NCI-H1105 treated with DMSO at 0.1 percent for 48 hours (cell line): ENCODE measurements around the gene SOHLH2.

Experiments used
- DNase-seq: peaks from one replicate; lab custom pipeline; 2025; lab: John Stamatoyannopoulos, UW

The SOHLH2 gene

DNA sequence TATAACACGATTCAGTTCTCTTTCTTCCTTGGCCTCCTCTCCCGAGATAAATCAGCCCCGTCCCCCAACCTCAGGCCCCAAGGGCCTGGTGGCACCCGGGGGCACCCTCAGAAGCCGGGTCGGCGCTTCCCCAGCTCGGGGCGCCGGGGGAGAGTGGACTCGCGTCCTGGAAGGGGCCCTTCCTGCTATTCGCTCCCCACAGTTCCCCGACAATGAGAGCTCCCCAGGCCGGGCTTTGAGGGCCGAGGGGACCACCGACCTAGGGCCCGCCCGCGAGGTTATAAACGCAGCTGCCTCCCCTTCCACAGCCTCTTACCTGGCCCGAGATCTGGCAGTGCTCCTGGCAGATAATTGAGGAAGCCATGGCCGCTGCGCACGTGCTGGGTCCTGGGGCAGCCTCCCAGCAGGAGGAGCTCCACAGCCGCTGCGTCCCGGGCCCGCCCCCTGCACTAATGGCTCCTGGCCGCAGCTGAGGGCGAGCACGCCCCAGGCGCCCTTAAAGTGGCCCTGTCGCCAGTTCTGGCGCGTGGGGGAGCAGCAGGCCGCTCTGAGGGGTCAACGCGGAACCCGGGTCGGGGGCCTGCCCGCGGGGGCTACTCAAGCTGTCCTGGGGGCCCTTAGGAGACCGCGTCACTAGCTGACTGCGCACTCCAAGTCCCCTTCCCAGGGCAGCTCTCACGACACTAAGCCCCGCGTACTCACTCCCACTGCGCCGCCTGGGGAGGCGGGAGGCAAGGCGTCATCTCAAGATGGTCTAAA, at the start of gene SOHLH2:
Gene SOHLH2, minus strand, starts transcription at position 394 of the 759 bp plus-strand sequence. Its CDS starts 30 bp downstream, at position 364.
- DNase-seq, result no peak

DNA sequence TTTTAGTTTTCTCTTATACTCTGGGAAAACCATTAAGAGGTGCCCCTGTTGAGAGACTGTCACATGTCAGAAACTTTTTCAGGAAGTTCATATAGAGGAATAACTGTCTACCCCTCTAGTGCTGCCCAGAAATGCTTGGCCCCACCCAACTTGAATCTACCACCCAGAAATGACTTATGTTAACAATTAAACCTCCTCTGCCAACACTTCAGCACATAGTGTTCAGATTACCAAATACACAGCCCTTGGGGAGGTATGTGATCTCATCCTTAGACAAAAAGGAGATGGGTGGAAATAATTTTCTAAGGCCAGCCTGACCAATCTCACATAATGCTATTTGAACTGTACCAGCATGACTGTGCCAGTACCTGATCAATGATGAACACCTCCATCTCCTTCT, 47.6 kb upstream of the SOHLH2 start:
- DNase-seq, result no peak

DNA sequence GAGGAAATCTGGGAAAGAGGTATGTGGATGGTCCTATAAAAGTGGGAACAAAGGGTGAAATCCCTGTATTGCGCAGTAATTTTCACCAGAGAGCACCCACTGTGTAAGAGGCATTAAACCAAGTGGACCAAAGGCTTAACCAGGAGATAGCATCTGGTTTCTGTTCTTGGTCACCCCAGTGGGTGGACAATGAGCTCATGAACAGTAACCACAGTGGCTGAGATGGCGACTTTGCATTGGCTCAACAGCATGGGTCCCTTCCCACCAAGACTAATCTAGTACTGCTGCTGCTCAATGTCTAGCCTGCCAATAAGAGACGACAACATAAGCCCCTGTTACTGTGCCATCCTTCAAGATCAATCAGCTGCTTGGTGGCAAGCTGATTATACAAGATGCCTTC, 46.7 kb upstream of the SOHLH2 start:
- DNase-seq, result no peak

GRCh38 chr13:36259361-36260137, 45.2 kb upstream of the SOHLH2 start:
- no peak for DNase-seq

GRCh38 chr13:36258831-36259230, 44.5 kb upstream of the SOHLH2 start:
- no peak for DNase-seq

GRCh38 chr13:36251526-36251925, 37.2 kb upstream of the SOHLH2 start:
- no peak for DNase-seq

GRCh38 chr13:36251017-36251416, 36.7 kb upstream of the SOHLH2 start:
- DNase-seq, result no peak

GRCh38 chr13:36248700-36249099, 34.3 kb upstream of the SOHLH2 start:
- no peak for DNase-seq

DNA sequence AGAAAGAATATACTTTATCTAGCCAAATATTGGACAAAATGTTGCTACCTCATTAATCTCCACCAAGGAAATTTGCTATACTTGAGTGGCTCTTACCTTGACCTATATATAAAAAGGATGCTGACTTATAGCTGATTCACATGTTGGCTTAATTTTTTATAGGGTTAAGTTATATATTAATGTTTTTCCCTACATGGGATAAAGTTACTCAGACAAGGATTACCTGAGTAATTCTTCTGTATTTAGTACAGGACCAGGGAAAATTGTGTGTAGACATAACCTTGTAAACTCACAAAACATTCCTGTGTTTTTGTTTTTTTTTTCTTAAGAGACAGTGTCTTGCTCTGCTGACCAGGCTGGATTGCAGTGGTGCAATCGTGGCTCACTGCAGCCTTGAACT, 30.6 kb upstream of the SOHLH2 start:
- no peak for DNase-seq

DNA sequence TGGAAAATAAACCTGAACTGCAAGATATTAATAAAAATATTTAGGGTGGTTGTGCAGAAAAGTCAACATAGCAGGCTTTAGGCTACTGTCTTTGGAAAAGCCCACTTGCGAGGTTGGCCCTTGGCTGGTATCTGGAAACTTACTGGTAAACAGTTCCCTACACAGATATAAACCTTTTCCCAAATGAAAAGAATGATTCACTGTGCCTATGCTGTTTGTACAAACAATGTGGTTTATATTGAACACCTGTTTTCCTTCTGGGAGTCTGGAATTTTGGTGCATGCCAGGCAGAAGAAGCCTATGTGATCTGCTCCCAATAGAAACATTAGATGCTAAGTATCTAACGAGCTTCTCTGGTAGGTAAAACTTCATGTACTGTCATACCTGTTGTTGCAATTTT, 29.7 kb upstream of the SOHLH2 start:
- DNase-seq, result no peak

GRCh38 chr13:36242761-36243160, 28.4 kb upstream of the SOHLH2 start:
- no peak for DNase-seq

DNA sequence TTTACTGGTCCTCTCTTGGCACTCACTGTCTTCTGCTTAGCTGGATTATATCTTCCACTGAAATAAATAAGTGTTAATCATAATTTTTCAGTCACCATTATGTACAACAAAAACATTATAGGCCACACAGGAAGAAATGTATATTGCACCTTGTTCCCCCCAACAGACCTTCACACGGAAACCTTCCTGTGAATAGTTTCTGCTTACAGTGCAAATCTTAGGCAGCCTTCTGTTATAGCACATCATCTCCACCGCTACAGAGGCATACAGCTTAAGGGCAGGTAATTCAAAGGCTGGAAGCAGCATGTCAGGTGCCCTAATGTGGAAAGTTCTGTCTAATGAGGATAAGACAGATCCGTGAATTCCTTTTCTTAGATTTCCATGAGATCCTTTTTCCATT, 16.9 kb upstream of the SOHLH2 start:
- no peak for DNase-seq

DNA sequence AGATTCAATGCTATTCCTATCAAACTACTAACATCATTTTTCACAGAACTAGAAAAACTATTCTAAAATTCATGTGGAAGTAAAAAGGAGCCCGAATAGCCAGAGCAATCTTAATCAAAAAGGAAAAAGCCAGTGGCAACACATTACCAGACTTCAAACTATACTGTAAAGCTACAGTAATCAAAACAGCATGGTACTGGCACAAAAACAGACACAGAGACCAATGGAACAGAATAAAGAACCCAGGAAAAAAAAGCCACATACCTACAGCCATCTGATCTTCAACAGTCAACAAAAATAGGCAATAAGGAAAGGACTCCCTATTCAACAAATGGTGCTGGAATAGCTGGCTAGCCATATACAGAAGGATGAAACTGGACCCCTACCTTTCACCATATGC, 10.4 kb upstream of the SOHLH2 start:
- no peak for DNase-seq

DNA sequence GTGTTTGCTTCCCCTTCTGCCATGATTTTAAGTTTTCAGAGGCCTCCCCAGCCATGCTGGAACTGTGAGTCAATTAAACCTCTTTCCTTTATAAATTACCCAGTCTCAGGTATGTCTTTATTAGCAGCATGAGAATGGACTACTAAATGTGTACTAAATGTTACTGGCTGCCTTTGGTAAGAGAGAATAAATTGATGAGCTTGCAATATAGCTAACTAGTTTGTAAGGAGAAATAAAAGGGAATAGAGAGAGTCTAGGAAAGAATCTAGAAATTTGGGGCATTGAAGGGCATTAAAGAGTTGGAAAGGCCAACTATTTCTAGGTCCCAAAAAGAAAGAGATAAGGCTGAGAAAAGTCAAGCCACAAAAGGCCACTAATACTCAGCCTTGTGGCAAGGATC, 5.5 kb upstream of the SOHLH2 start:
- DNase-seq, result no peak

DNA sequence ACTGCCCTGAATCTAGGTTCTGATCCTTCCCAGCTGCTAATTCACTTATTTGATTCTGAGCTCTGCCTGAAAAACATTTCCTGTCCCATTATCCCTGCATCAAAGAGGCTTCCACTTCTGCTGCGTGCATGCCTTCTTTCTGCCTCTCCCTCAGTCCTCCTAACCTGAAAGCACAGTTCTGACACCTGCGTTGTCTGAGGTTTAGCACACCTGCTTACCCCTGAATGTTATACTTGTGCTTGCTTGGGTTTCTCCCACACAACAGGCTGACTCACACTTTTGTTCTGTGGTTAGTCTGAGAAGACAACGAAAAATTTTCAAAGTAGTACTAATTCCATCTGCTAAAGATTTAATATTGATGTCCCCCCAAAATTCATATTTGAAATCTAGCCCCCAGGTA, 3.1 kb upstream of the SOHLH2 start:
- DNase-seq, result no peak

GRCh38 chr13:36212789-36213188, 1.6 kb downstream of the SOHLH2 start:
- no peak for DNase-seq

GRCh38 chr13:36211567-36211966, 2.8 kb downstream of the SOHLH2 start:
- no peak for DNase-seq

GRCh38 chr13:36210738-36211137, 3.6 kb downstream of the SOHLH2 start:
- DNase-seq, result no peak

DNA sequence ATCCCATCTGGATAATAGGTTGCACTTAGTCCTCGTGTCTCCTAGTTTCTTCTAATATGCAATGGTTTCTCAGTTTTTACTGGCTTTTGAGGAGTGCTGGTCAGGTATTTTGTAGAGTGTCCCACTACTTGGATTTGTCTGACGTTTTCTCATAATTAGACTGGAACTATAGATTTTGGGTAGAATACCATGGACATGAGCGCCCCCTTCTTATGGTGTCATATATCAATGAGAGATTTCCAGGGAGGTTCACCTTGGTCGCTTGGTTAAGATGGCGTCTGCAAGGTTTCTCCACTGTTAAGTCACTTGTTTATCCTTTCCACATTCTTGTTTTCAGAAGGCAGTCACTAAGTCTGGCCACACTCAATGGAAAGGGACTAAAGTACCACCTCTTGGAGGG, 6.7 kb downstream of the SOHLH2 start:
- no peak for DNase-seq

DNA sequence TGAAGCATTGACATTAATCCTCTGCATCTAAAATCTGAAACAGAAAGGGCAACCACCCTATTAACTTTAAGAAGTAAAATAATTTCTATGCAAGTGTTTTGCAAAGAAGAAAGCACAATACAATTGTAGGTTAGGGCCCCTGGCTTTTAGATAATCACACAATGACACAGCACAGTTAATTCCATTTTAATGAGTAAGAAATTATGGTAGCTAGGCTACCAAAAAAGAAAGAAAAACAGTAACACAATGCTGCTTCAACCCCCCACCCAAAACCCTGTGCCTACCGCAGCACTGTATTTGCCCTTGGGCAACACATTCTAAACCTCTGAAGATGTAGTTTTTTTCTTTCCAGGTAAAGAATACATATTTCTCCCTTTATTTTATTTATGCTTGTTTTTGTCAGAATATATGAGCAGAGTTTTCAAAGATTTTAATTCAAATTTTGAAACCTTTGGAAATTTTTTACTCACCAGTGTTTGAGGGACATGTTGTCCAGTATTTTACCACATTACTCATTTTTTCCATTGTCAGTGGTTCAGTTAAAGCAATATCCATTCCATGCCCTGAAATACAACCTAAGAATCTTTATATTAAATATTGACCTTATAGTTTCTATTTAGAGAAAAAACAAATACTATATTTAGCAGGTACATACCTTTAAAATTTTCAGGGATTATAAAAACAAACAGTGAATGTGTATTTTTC, 21.1 kb downstream of the SOHLH2 start:
- DNase-seq, result no peak

GRCh38 chr13:36192166-36192565, 22.2 kb downstream of the SOHLH2 start:
- DNase-seq, result no peak

- DNase-seq, result no peak
Observed at GRCh38 chr13:36190771-36191170, 23.6 kb downstream of the SOHLH2 start.

GRCh38 chr13:36188441-36188840, 25.9 kb downstream of the SOHLH2 start:
- DNase-seq, result no peak
